Neuron (in vitro differentiated cells): ENCODE data around the gene LDLRAP1.

ENCODE experiments used
- H2AFZ ChIP-seq: one replicate; pipeline ENCODE4 v1.6.1; 2013; ENCODE audit warnings: low read depth, mild to moderate bottlenecking, inconsistent platforms, low read length, moderate library complexity
- H3K27me3 ChIP-seq: one replicate; pipeline ENCODE4 v1.6.1; 2013; ENCODE audit warnings: low read length; ENCODE audit not compliant: insufficient read depth
- H3K36me3 ChIP-seq: one replicate; pipeline ENCODE4 v1.6.1; 2013; ENCODE audit warnings: low read length; ENCODE audit not compliant: insufficient read depth
- H3K4me1 ChIP-seq: one replicate; pipeline ENCODE4 v1.6.1; 2013; ENCODE audit warnings: low read length; ENCODE audit not compliant: insufficient read depth
- H3K4me3 ChIP-seq: 2 replicates; pipeline ENCODE4 v1.5.1; 2013; ENCODE audit warnings: mild to moderate bottlenecking, low read length, moderate library complexity
- H3K9me3 ChIP-seq: one replicate; pipeline ENCODE4 v1.6.1; 2013; ENCODE audit warnings: low read length

LDLRAP1 gene

GRCh38 chr1:25555753-25556092 is 12.3 kb downstream of the LDLRAP1 start:
- no peaks in the 10 kb centered on the region for H3K4me1 ChIP-seq
- H3K27me3 ChIP-seq, result no peaks in the 10 kb centered on the region
- no peak overlapping the region for H3K4me3 ChIP-seq
- H2AFZ ChIP-seq, result no peak overlapping the region
- H3K36me3 ChIP-seq, result no peaks in the 10 kb centered on the region
- no peaks in the 10 kb centered on the region for H3K9me3 ChIP-seq

- Histone ChIP-seq H3K4me3 (no peak overlapping the region), H2AFZ (no peak overlapping the region), H3K9me3 (no peaks in the 10 kb centered on the region), H3K27me3 (no peaks in the 10 kb centered on the region), H3K36me3 (no peaks in the 10 kb centered on the region), H3K4me1 (no peaks in the 10 kb centered on the region)
Measured at GRCh38 chr1:25556132-25556670, 12.8 kb downstream of the LDLRAP1 start.

GRCh38 chr1:25556791-25557476 is 13.5 kb downstream of the LDLRAP1 start:
- Histone ChIP-seq H3K36me3 (no peaks in the 10 kb centered on the region), H3K4me3 (no peak overlapping the region), H3K27me3 (no peaks in the 10 kb centered on the region), H3K4me1 (no peaks in the 10 kb centered on the region), H3K9me3 (no peaks in the 10 kb centered on the region), H2AFZ (no peak overlapping the region)

DNA sequence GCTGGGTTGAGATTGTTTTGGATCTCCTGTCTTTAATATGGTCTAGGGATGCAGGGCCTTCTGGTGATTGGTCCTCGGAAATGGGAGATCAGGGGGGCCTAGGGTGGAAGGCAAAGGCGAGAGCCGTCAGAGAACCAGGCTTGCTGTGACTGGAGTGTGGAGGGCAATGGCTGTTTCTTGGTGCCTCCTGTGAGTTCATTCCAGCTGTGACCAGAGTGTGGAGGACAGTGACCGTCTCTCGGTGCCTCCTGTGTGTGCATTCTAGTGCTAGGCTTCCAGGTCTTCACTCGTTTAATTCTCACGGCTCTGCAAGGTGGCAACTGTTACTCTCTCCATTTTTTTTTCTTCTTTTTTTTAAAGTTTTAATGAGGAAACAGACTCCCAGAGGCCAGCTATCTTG is 14.1 kb downstream of the LDLRAP1 start:
- no peaks in the 10 kb centered on the region for H3K4me1 ChIP-seq
- no peaks in the 10 kb centered on the region for H3K9me3 ChIP-seq
- H3K36me3 ChIP-seq, result no peaks in the 10 kb centered on the region
- no peaks in the 10 kb centered on the region for H3K27me3 ChIP-seq
- no peak overlapping the region for H2AFZ ChIP-seq
- H3K4me3 ChIP-seq, result no peak overlapping the region

DNA sequence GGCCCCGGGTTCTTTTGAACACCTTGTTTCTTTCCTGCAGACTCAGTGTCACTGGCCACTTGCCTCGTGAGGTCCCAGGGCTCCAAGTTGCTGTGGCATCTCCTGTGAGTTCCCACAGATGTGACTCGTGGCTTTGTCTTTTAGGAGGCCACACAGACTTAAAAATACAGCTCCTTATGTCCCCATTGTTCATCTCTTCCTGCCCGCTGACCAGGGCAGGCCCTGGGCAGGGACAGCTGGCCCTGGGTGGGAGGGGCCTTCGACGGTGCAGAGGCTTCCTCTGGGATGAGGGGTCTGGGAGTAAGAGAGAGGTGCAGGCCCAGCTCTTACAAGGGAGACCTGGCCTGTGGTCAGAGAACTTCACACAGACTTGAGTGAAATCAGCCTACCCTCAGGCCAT is 15.6 kb downstream of the LDLRAP1 start:
- H3K4me3 ChIP-seq, result no peak overlapping the region
- H3K9me3 ChIP-seq, result no peaks in the 10 kb centered on the region
- peaks cover 2% of the 10 kb centered on the region for H3K4me1 ChIP-seq
- H3K36me3 ChIP-seq, result no peaks in the 10 kb centered on the region
- no peaks in the 10 kb centered on the region for H3K27me3 ChIP-seq
- H2AFZ ChIP-seq, result no peak overlapping the region

GRCh38 chr1:25560001-25560400 is 16.6 kb downstream of the LDLRAP1 start:
- H3K36me3 ChIP-seq, result no peaks in the 10 kb centered on the region
- peaks cover 10% of the 10 kb centered on the region for H3K4me1 ChIP-seq
- no peak overlapping the region for H2AFZ ChIP-seq
- H3K9me3 ChIP-seq, result no peaks in the 10 kb centered on the region
- no peaks in the 10 kb centered on the region for H3K27me3 ChIP-seq
- no peak overlapping the region for H3K4me3 ChIP-seq

GRCh38 chr1:25560788-25561187 is 17.4 kb downstream of the LDLRAP1 start:
- Histone ChIP-seq H3K4me1 (peaks cover 18% of the 10 kb centered on the region), H3K4me3 (no peak overlapping the region), H3K9me3 (no peaks in the 10 kb centered on the region), H3K27me3 (no peaks in the 10 kb centered on the region), H3K36me3 (no peaks in the 10 kb centered on the region), H2AFZ (no peak overlapping the region)

- peaks cover 26% of the 10 kb centered on the region for H3K4me1 ChIP-seq
- H3K27me3 ChIP-seq, result no peaks in the 10 kb centered on the region
- H3K4me3 ChIP-seq, result no peak overlapping the region
- H3K36me3 ChIP-seq, result no peaks in the 10 kb centered on the region
- no peaks in the 10 kb centered on the region for H3K9me3 ChIP-seq
- no peak overlapping the region for H2AFZ ChIP-seq
Measured at GRCh38 chr1:25561421-25562100, 18.2 kb downstream of the LDLRAP1 start.

DNA sequence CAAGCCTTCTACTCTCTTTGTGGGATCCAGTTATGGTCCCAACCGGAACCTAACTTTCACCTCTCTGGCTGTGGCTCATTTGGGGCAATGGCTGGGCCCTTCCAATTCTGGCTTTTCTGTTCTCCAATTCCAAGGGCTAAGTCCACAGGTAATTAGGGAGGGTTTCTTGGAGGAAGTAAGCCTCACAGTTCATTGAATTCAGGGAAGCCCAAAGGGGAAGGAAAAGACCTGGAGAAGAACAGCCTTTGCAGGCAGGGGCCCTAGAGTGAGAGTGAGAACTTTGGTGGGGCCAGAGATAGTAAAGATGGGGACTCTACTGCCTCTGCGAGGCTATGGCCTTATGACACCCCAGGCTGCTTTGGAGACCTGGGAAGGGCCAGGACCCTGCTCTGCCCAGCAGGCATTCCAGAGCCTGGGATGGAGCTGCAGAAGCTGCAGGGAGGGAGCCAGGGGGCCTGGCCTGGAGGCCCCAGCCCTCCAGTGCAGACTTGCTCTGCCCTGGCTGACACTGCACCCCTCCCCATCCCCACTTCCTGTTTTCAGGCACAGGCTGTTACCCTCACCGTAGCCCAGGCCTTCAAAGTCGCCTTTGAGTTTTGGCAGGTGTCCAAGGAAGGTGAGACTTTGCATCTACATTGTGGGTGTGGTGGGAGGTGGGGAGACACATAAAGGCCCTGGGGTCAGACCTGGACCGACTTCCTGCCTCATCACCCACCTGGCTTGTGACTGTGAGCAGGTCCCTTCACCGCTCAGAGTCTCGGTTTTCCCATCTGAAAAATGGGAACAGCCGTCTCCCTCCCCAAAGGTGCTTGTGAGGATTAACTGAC is 18.9 kb downstream of the LDLRAP1 start:
- no peaks in the 10 kb centered on the region for H3K9me3 ChIP-seq

DNA sequence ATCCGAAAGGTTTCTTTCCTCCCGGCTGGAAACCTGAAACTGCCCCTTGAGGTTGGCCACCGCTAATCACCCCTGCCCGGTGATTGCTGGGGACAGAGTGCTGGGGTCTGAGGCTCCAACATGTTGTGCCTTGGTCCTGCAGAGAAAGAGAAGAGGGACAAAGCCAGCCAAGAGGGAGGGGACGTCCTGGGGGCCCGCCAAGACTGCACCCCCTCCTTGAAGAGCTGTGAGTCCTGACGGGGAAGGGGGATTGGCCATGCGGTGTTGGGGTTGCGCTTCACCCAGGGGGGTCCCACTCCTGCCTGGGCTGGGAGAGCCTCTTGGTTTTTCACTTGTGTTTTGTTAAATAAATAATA is 19.5 kb downstream of the LDLRAP1 start:
- Histone ChIP-seq H2AFZ (no peak overlapping the region), H3K36me3 (no peaks in the 10 kb centered on the region), H3K9me3 (no peaks in the 10 kb centered on the region)

More for the DNA sequence above, 18.9 kb downstream of the LDLRAP1 start:
- H2AFZ ChIP-seq, result no peak overlapping the region
- no peaks in the 10 kb centered on the region for H3K27me3 ChIP-seq
- H3K36me3 ChIP-seq, result no peaks in the 10 kb centered on the region
- H3K4me1 ChIP-seq, result peaks cover 29% of the 10 kb centered on the region
- no peak overlapping the region for H3K4me3 ChIP-seq

GRCh38 chr1:25563330-25564215 is 20.2 kb downstream of the LDLRAP1 start:
- Histone ChIP-seq H3K27me3 (no peaks in the 10 kb centered on the region), H3K4me1 (peaks cover 42% of the 10 kb centered on the region)

More for the DNA sequence above, 19.5 kb downstream of the LDLRAP1 start:
- peaks cover 35% of the 10 kb centered on the region for H3K4me1 ChIP-seq
- no peak overlapping the region for H3K4me3 ChIP-seq
- no peaks in the 10 kb centered on the region for H3K27me3 ChIP-seq

GRCh38 chr1:25564777-25565574 is 21.6 kb downstream of the LDLRAP1 start:
- Histone ChIP-seq H3K27me3 (no peaks in the 10 kb centered on the region), H3K4me1 (peaks cover 56% of the 10 kb centered on the region), H3K9me3 (no peaks in the 10 kb centered on the region), H3K4me3 (no peak overlapping the region), H3K36me3 (no peaks in the 10 kb centered on the region), H2AFZ (no peak overlapping the region)

More at GRCh38 chr1:25563330-25564215, 20.2 kb downstream of the LDLRAP1 start:
- no peak overlapping the region for H2AFZ ChIP-seq
- H3K36me3 ChIP-seq, result no peaks in the 10 kb centered on the region
- H3K9me3 ChIP-seq, result no peaks in the 10 kb centered on the region
- no peak overlapping the region for H3K4me3 ChIP-seq
